CD4-positive, alpha-beta T cell (primary cell): ENCODE data around the gene TRMT10A. TPM values are rescaled to one million over a fixed set of nuclear protein-coding genes. Genes with fewer than 3 reads are reported as not detected.

Experiments used
- ATAC-seq: fragments of 200-7000 bp; cut with Tn5 transposase; one replicate; pipeline ENCODE4 v1.10.0; 2022; ENCODE audit warnings: mild to moderate bottlenecking; ENCODE audit not compliant: poor library complexity
- CTCF ChIA-PET: fragments of 350-600 bp; sonication (Branson Sonifier 250); formaldehyde crosslinking; loops from one replicate; lab custom pipeline; 2021; ENCODE audit warnings: antibody characterized with exemption, inconsistent platforms; lab: Charles Lee
- POLR2A ChIA-PET: fragments of 350-600 bp; sonication (Branson Sonifier 250); formaldehyde crosslinking; loops from one replicate; lab custom pipeline; 2021; ENCODE audit warnings: antibody characterized with exemption, inconsistent platforms; lab: Charles Lee
- DNase-seq, 14 experiments: peaks; one replicate each; pipeline ENCODE4 v3.0.0-alpha.2; 2013 to 2020; ENCODE audit warnings: mixed read lengths in 2 of 14
- H3K27ac ChIP-seq, 2 donors: one replicate each; pipeline versions ENCODE4 v1.5.1 to v1.7.0; 2013; ENCODE audit warnings: low read length in 2 of 2, low read depth in 1 of 2, mild to moderate bottlenecking in 1 of 2
- H3K27me3 ChIP-seq, 2 experiments: 1 replicate in 1 of 2; 2 replicates in 1 of 2; pipeline versions ENCODE4 v1.6.1 to v1.7.0; 2013; ENCODE audit warnings: low read length in 2 of 2, control low read depth in 1 of 2, mild to moderate bottlenecking in 1 of 2, moderate library complexity in 1 of 2; ENCODE audit not compliant: insufficient read depth in 2 of 2, control insufficient read depth in 1 of 2
- H3K36me3 ChIP-seq: one replicate; pipeline ENCODE4 v1.6.1; 2013; ENCODE audit warnings: low read length, control low read depth; ENCODE audit not compliant: insufficient read depth
- H3K4me1 ChIP-seq: one replicate; pipeline ENCODE4 v1.6.1; 2013; ENCODE audit warnings: low read length, control low read depth; ENCODE audit not compliant: insufficient read depth
- H3K4me3 ChIP-seq: one replicate; pipeline ENCODE4 v1.5.1; 2013; ENCODE audit warnings: mild to moderate bottlenecking, low read length, moderate library complexity
- H3K9me3 ChIP-seq, 2 experiments: 1 replicate in 1 of 2; 2 replicates in 1 of 2; pipeline versions ENCODE4 v1.6.1 to v1.7.0; 2013; ENCODE audit warnings: low read length in 2 of 2, mild to moderate bottlenecking in 2 of 2, control low read depth in 1 of 2, moderate library complexity in 1 of 2; ENCODE audit not compliant: control insufficient read depth in 1 of 2, insufficient read depth in 1 of 2
- H3K27ac Mint-ChIP-seq: one replicate; pipeline ENCODE4 v1.8.0; 2020; ENCODE audit warnings: mixed read lengths
- H3K27me3 Mint-ChIP-seq: one replicate; pipeline ENCODE4 v1.8.0; 2021; ENCODE audit warnings: mixed read lengths
- H3K36me3 Mint-ChIP-seq: one replicate; pipeline ENCODE4 v1.8.0; 2021; ENCODE audit warnings: low read depth, mixed read lengths
- H3K4me1 Mint-ChIP-seq: one replicate; pipeline ENCODE4 v1.8.0; 2021; ENCODE audit warnings: low read depth, mixed read lengths
- H3K4me3 Mint-ChIP-seq: one replicate; pipeline ENCODE4 v1.8.0; 2020; ENCODE audit warnings: mild to moderate bottlenecking, mixed read lengths
- H3K9me3 Mint-ChIP-seq: one replicate; pipeline ENCODE4 v1.8.0; 2020; ENCODE audit warnings: mixed read lengths
- intact Hi-C, 2 experiments: fragments of 100-400 bp; cut with DNase I in 1 of 2; cut with micrococcal nuclease in 1 of 2; formaldehyde crosslinking; loops; one replicate each; pipeline versions ENCODE4 v1.15.1 to v1.9.0; 2023 to 2025; cut with DNase I, micrococcal nuclease
- total RNA-seq, 174 experiments: library from RNA in 2 of 174; stranded (reverse) in 2 of 174; gene quantifications; one replicate each; pipeline ENCODE4 v1.2.3 and lab custom pipeline; 2021 to 2026
- TF ChIP-seq, protein P1 (sequence below): fragments of 200-600 bp; IDR thresholded peaks from one replicate; pipeline ENCODE4 v1.8.0; 2022; ENCODE audit warnings: antibody characterized with exemption, mild to moderate bottlenecking

Gene TRMT10A
- total RNA-seq, 2 experiments from 2014 or later: 1.6 to 2.0 TPM

DNA sequence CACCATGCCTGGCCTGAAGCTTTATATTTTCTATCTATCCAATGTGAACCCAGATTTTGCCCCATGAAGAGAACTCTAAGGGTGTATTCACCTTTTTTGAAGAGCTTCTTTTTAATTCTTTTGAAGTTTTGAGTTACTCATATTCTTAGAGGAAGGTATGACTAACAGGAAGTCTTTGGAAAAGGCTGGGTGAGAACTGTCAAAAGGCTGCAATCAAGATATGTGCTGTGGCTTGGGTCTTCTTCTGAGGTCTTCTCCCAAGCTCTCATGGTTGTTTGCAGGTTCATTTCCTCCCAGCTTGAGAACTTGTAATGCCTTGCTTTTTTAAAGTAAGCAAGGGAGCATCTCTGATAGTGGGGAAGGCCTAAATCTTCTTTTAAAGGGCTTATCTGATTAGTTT, 56.1 kb downstream of the TRMT10A start:
- intact Hi-C loops: no loop called here
- peaks cover 62% of the 10 kb centered on the region for H3K4me1 Mint-ChIP-seq
- H3K36me3 ChIP-seq: no peaks in the 10 kb centered on the region
- H3K27ac Mint-ChIP-seq: peak overlapping the region; percentile 90
- no peaks in the 10 kb centered on the region for H3K36me3 Mint-ChIP-seq
- no peak overlapping the region for H3K4me3 ChIP-seq
- H3K27me3 ChIP-seq: no peaks in the 10 kb centered on the region
- H3K4me3 Mint-ChIP-seq: peak overlapping the region; percentile 50
- peak in 8 of 14 experiments; percentile 0 to 56 (median 36) for DNase-seq
- TF ChIP-seq, protein P1, sequence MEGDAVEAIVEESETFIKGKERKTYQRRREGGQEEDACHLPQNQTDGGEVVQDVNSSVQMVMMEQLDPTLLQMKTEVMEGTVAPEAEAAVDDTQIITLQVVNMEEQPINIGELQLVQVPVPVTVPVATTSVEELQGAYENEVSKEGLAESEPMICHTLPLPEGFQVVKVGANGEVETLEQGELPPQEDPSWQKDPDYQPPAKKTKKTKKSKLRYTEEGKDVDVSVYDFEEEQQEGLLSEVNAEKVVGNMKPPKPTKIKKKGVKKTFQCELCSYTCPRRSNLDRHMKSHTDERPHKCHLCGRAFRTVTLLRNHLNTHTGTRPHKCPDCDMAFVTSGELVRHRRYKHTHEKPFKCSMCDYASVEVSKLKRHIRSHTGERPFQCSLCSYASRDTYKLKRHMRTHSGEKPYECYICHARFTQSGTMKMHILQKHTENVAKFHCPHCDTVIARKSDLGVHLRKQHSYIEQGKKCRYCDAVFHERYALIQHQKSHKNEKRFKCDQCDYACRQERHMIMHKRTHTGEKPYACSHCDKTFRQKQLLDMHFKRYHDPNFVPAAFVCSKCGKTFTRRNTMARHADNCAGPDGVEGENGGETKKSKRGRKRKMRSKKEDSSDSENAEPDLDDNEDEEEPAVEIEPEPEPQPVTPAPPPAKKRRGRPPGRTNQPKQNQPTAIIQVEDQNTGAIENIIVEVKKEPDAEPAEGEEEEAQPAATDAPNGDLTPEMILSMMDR: no peak
- H3K4me1 ChIP-seq: peaks cover 28% of the 10 kb centered on the region
- H3K27ac ChIP-seq: peak overlapping the region; percentile 8 to 21
- CTCF ChIA-PET: no interaction called here
- H3K27me3 Mint-ChIP-seq: no peaks in the 10 kb centered on the region
- H3K9me3 ChIP-seq: no peaks in the 10 kb centered on the region
- peak; percentile 96 for ATAC-seq
- H3K9me3 Mint-ChIP-seq: peaks cover 2% of the 10 kb centered on the region
- POLR2A ChIA-PET: interaction anchor here (0.6 to 2.0 kb wide), 4 partner anchors 9 to 439 kb away, joined by 3 to 7 read pairs (median 5); partner anchors contain the start of genes DNAJB14 and TRMT10A

- Mint-ChIP-seq H3K27me3 (no peaks in the 10 kb centered on the region), H3K36me3 (no peaks in the 10 kb centered on the region), H3K27ac (peak overlapping the region; percentile 90), H3K4me3 (peak overlapping the region; percentile 50), H3K9me3 (peaks cover 2% of the 10 kb centered on the region), H3K4me1 (peaks cover 62% of the 10 kb centered on the region)
- Histone ChIP-seq H3K27ac (peak overlapping the region; percentile 8 to 21), H3K27me3 (no peaks in the 10 kb centered on the region), H3K4me1 (peaks cover 28% of the 10 kb centered on the region), H3K9me3 (no peaks in the 10 kb centered on the region), H3K36me3 (no peaks in the 10 kb centered on the region), H3K4me3 (no peak overlapping the region)
- intact Hi-C loops: no loop called here
- ChIA-PET CTCF (no interaction called here), POLR2A (interaction anchor here (0.6 to 2.0 kb wide), 4 partner anchors 9 to 439 kb away, joined by 3 to 7 read pairs (median 5); partner anchors contain the start of genes DNAJB14 and TRMT10A)
- no peak for ATAC-seq
- no peak for DNase-seq
- TF ChIP-seq, protein P1: no peak
These were observed 56.5 kb downstream of the TRMT10A start for GRCh38 chr4:99507349-99507748.

- H3K4me1 ChIP-seq: peaks cover 28% of the 10 kb centered on the region
- H3K27ac ChIP-seq: no peak overlapping the region
- no peaks in the 10 kb centered on the region for H3K27me3 Mint-ChIP-seq
- ATAC-seq (no peak), DNase-seq (peak in 1 of 14 experiments; percentile 10)
- no peaks in the 10 kb centered on the region for H3K36me3 Mint-ChIP-seq
- H3K27me3 ChIP-seq: no peaks in the 10 kb centered on the region
- TF ChIP-seq, protein P1: no peak
- peaks cover 62% of the 10 kb centered on the region for H3K4me1 Mint-ChIP-seq
- H3K9me3 Mint-ChIP-seq: peaks cover 2% of the 10 kb centered on the region
- H3K36me3 ChIP-seq: no peaks in the 10 kb centered on the region
- CTCF ChIA-PET: no interaction called here
- H3K27ac Mint-ChIP-seq: peak overlapping the region; percentile 90
- no peaks in the 10 kb centered on the region for H3K9me3 ChIP-seq
- POLR2A ChIA-PET: interaction anchor here (2.0 kb wide), 1 partner anchor 440 kb away, joined by 7 read pairs; the partner anchor contains the start of gene DNAJB14
- H3K4me3 Mint-ChIP-seq: peak overlapping the region; percentile 13
- intact Hi-C loops: no loop called here
- no peak overlapping the region for H3K4me3 ChIP-seq
These were observed 57.1 kb downstream of the TRMT10A start for GRCh38 chr4:99506781-99507180.
